Tibial artery (tissue), 4 donors: ENCODE data around the gene PFKL.

Experiments
- DNase-seq, 2 donors: peaks; one replicate each; pipeline ENCODE4 v3.0.0-alpha.2; 2019
- H3K27ac ChIP-seq, 2 donors: fragments of 200-600 bp; sonication (generic) in 1 of 2; 1 replicate in 1 of 2; 2 replicates in 1 of 2; pipeline ENCODE4 v1.5.1; 2018 to 2019; ENCODE audit warnings: mild to moderate bottlenecking in 1 of 2
- H3K27me3 ChIP-seq, 2 donors: fragments of 200-600 bp; sonication (generic) in 1 of 2; one replicate each; pipeline versions ENCODE4 v1.5.1 to v1.6.0; 2016 to 2019
- H3K36me3 ChIP-seq, 3 donors: fragments of 200-600 bp; sonication (generic) in 2 of 3; one replicate each; pipeline ENCODE4 v1.5.1; 2016 to 2019; ENCODE audit warnings: mild to moderate bottlenecking in 2 of 3
- H3K4me1 ChIP-seq, 4 donors: fragments of 200-600 bp; sonication (generic) in 2 of 4; 1 replicate in 3 of 4; 2 replicates in 1 of 4; pipeline ENCODE4 v1.5.1; 2016 to 2019
- H3K4me3 ChIP-seq, 2 donors: fragments of 200-600 bp; sonication (generic) in 1 of 2; 1 replicate in 1 of 2; 2 replicates in 1 of 2; pipeline ENCODE4 v1.5.1; 2018 to 2019; ENCODE audit warnings: mild to moderate bottlenecking in 2 of 2
- H3K9me3 ChIP-seq, 3 donors: fragments of 200-600 bp; sonication (generic) in 1 of 3; one replicate each; pipeline ENCODE4 v1.5.1; 2016 to 2019
- intact Hi-C: fragments of 100-400 bp; cut with DNase I; formaldehyde crosslinking; loops from one replicate; pipeline ENCODE4 v1.15.0; 2023; ENCODE audit warnings: low total_unique reads
- TF ChIP-seq, protein P1 (sequence below), 2 experiments: fragments of 200-600 bp in 1 of 2; fragments of 450-650 bp in 1 of 2; IDR thresholded peaks; one replicate each; pipeline ENCODE4 v1.5.1; 2017 to 2019; ENCODE audit warnings: antibody characterized with exemption in 2 of 2, mild to moderate bottlenecking in 1 of 2, moderate library complexity in 1 of 2

PFKL gene

GRCh38 chr21:44291078-44291935, 8.5 kb upstream of the PFKL start:
- peaks cover 0 to 63% of the 10 kb centered on the region in 2 donors for H3K27me3 ChIP-seq
- TF ChIP-seq, protein P1, sequence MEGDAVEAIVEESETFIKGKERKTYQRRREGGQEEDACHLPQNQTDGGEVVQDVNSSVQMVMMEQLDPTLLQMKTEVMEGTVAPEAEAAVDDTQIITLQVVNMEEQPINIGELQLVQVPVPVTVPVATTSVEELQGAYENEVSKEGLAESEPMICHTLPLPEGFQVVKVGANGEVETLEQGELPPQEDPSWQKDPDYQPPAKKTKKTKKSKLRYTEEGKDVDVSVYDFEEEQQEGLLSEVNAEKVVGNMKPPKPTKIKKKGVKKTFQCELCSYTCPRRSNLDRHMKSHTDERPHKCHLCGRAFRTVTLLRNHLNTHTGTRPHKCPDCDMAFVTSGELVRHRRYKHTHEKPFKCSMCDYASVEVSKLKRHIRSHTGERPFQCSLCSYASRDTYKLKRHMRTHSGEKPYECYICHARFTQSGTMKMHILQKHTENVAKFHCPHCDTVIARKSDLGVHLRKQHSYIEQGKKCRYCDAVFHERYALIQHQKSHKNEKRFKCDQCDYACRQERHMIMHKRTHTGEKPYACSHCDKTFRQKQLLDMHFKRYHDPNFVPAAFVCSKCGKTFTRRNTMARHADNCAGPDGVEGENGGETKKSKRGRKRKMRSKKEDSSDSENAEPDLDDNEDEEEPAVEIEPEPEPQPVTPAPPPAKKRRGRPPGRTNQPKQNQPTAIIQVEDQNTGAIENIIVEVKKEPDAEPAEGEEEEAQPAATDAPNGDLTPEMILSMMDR (IDR thresholded peaks at IDR 0.05), result no peak
- H3K9me3 ChIP-seq, result no peaks in the 10 kb centered on the region
- no peak overlapping the region for H3K4me3 ChIP-seq
- H3K4me1 ChIP-seq, result peaks cover 0 to 11% (median 9%) of the 10 kb centered on the region in 4 donors
- no peak for DNase-seq
- no peaks in the 10 kb centered on the region for H3K36me3 ChIP-seq
- H3K27ac ChIP-seq, result no peak overlapping the region
- intact Hi-C loops, result no loop called here

DNA sequence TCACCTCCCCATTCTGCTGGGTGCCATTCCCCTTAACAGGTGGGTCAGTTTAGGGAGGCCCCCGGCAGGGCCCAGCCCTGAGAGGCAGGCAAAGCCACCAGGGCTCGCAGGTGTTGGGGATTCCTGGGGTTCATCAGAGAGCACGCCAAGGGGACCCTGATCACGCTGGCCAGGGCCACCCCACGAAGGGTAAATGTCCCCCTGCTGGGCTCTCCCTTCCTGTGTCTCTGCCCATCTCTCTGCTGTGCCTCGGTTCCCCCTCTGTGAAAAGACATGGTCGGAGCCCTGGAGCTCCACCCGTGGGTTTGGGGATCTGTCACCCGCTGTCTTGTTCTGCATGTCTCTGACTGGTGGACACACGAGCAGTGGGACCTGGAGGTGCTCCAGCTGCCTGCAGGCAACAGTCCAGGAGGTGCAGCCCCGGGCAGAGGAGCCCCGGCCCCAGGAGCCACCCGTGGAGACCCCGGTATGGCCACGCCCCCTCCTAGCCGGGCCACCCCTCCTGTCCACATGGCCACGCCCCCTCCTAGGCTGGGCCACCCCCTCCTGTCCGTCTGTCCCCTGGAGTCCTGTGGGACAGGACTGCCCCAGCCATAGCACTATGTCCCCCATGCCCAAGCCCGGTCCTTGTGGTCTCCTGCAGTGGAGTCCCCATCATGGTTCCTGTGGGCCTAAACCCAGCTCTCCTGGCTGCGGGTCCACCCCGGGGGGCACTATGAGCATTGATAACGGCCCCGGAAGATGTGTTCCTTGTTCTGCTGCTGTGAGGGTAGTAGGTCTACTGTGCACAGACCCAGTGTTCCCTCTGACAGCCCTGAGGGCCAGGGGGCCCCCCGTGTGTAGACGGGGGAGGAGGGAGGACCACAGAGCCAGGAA, 7.7 kb upstream of the PFKL start:
- Histone ChIP-seq H3K36me3 (no peaks in the 10 kb centered on the region), H3K4me3 (no peak overlapping the region), H3K4me1 (peaks cover 0 to 14% (median 9%) of the 10 kb centered on the region in 4 donors), H3K27me3 (peaks cover 0 to 63% of the 10 kb centered on the region in 2 donors), H3K9me3 (no peaks in the 10 kb centered on the region), H3K27ac (no peak overlapping the region)
- no peak for DNase-seq
- TF ChIP-seq, protein P1 (IDR thresholded peaks at IDR 0.05), result no peak
- intact Hi-C loops, result no loop called here

DNA sequence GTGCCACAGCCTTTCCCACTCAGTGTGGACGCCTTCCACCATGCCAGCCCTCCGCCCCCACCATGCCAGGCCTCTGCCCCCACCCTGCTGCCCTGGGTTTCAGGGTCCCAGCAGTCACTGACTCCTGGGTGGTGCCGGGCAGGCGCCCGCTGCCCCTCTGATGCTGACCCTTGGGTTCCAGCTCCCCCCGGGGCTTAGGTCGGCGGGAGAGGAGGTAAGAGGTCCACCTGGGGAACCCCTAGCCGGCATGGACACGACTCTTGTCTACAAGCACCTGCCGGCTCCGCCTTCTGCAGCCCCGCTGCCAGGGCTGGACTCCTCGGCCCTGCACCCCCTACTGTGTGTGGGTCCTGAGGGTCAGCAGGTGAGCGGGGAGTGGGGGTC, 7.0 kb upstream of the PFKL start:
- intact Hi-C loops, result no loop called here
- Histone ChIP-seq H3K27me3 (peaks cover 0 to 58% of the 10 kb centered on the region in 2 donors), H3K4me1 (peaks cover 0 to 20% (median 14%) of the 10 kb centered on the region in 4 donors), H3K36me3 (no peaks in the 10 kb centered on the region), H3K27ac (no peak overlapping the region), H3K9me3 (no peaks in the 10 kb centered on the region), H3K4me3 (no peak overlapping the region)
- DNase-seq, result no peak
- TF ChIP-seq, protein P1 (IDR thresholded peaks at IDR 0.05), result no peak

DNA sequence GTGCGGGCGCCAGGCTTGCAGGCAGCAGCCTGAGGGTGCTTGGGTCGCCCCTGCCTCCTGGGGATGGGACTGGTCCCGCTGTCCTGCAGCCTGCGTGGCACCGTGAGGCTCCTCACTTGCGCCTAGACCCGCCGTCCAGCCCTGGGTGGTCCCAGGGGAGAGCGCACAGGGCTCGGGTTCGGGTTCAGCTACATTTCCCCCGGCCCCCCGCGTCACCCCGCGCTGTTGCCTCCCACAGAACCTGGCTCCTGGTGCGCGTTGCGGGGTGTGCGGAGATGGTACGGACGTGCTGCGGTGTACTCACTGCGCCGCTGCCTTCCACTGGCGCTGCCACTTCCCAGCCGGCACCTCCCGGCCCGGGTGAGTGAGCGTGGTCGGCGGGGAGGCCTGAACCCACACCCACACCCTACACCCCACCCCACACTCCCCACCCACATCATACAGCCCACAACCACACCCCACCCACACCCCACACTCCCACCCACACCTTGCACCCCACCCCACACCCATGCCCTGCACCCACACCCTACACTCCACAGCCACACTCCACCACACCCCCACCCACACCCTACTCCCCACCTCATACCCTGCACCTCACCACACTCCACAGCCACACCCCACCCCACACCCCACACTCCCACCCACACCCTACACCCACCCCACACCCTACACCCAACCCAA, 6.2 kb upstream of the PFKL start:
- no peaks in the 10 kb centered on the region for H3K36me3 ChIP-seq
- no peak overlapping the region for H3K4me3 ChIP-seq
- TF ChIP-seq, protein P1 (IDR thresholded peaks at IDR 0.05), result no peak
- intact Hi-C loops, result no loop called here
- H3K4me1 ChIP-seq, result peaks cover 0 to 22% (median 17%) of the 10 kb centered on the region in 4 donors
- no peak for DNase-seq
- peaks cover 0 to 52% of the 10 kb centered on the region in 2 donors for H3K27me3 ChIP-seq
- no peak overlapping the region for H3K27ac ChIP-seq
- H3K9me3 ChIP-seq, result no peaks in the 10 kb centered on the region

GRCh38 chr21:44294391-44295162, 5.3 kb upstream of the PFKL start:
- H3K27ac ChIP-seq, result no peak overlapping the region
- peak in 1 of 2 donors; percentile 51 for DNase-seq

More at GRCh38 chr21:44294391-44295162, 5.3 kb upstream of the PFKL start:
- Histone ChIP-seq H3K9me3 (no peaks in the 10 kb centered on the region), H3K4me3 (no peak overlapping the region), H3K27me3 (peaks cover 0 to 52% of the 10 kb centered on the region in 2 donors), H3K4me1 (peaks cover 0 to 31% (median 23%) of the 10 kb centered on the region in 4 donors), H3K36me3 (no peaks in the 10 kb centered on the region)
- TF ChIP-seq, protein P1 (IDR thresholded peaks at IDR 0.05), result no peak
- intact Hi-C loops, result no loop called here
